ENCODE measurements around the gene ZNF701. TPM values are rescaled to one million over a fixed set of nuclear protein-coding genes. Genes with fewer than 3 reads are reported as not detected.
"Not testable (repeated sequence)": the region's sequence is repeated elsewhere in the genome, so short reads cannot be mapped to it uniquely, and the experiment has no call there.

ZNF701 gene
- total RNA-seq, 2 donors from 2014 or later = 12.7 to 13.6 TPM

- Histone ChIP-seq H3K9me3 (no peaks in the 10 kb centered on the region), H3K4me3 (no peak overlapping the region), H3K4me1 (no peaks in the 10 kb centered on the region), H3K27me3 (no peaks in the 10 kb centered on the region), H3K36me3 (peaks cover 13% of the 10 kb centered on the region), H3K27ac (no peak overlapping the region)
- DNase-seq (ENCODE audit: low spot score) = no peak
- TF ChIP-seq CTCF (IDR thresholded peaks at IDR 0.05) = no peak
Observed at GRCh38 chr19:52590728-52591127, 20.6 kb downstream of the ZNF701 start.

GRCh38 chr19:52592301-52592700 lies 22.2 kb downstream of the ZNF701 start:
- DNase-seq (ENCODE audit: low spot score) = no peak
- no peak overlapping the region for H3K4me3 ChIP-seq
- no peak for TF ChIP-seq CTCF (IDR thresholded peaks at IDR 0.05)
- H3K4me1 ChIP-seq = no peaks in the 10 kb centered on the region
- H3K9me3 ChIP-seq = no peaks in the 10 kb centered on the region
- H3K27ac ChIP-seq = no peak overlapping the region
- peaks cover 13% of the 10 kb centered on the region for H3K36me3 ChIP-seq
- no peaks in the 10 kb centered on the region for H3K27me3 ChIP-seq

- DNase-seq (ENCODE audit: low spot score); H3K9me3 ChIP-seq; H3K4me1 ChIP-seq; H3K4me3 ChIP-seq; H3K27ac ChIP-seq; H3K27me3 ChIP-seq: not testable (repeated sequence)
- peaks cover 13% of the 10 kb centered on the region for H3K36me3 ChIP-seq
Observed at GRCh38 chr19:52593441-52593840, 23.4 kb downstream of the ZNF701 start.

GRCh38 chr19:52599241-52599640 lies 29.2 kb downstream of the ZNF701 start:
- Histone ChIP-seq H3K27me3 (no peaks in the 10 kb centered on the region), H3K4me1 (peaks cover 0 to 10% of the 10 kb centered on the region in 2 donors)
- no peak for TF ChIP-seq CTCF (IDR thresholded peaks at IDR 0.05)

GRCh38 chr19:52600639-52601024 lies 30.5 kb downstream of the ZNF701 start:
- no peaks in the 10 kb centered on the region for H3K36me3 ChIP-seq
- H3K27ac ChIP-seq = peak overlapping the region; percentile 71 to 81
- no peak for TF ChIP-seq CTCF (IDR thresholded peaks at IDR 0.05)
- no peaks in the 10 kb centered on the region for H3K9me3 ChIP-seq
- H3K27me3 ChIP-seq = no peaks in the 10 kb centered on the region
- DNase-seq (ENCODE audit: low spot score) = no peak
- H3K4me1 ChIP-seq = peaks cover 0 to 10% of the 10 kb centered on the region in 2 donors
- H3K4me3 ChIP-seq = peak overlapping the region; percentile 62 to 67

More at GRCh38 chr19:52599241-52599640, 29.2 kb downstream of the ZNF701 start:
- no peaks in the 10 kb centered on the region for H3K36me3 ChIP-seq
- no peak for DNase-seq (ENCODE audit: low spot score)
- H3K9me3 ChIP-seq = no peaks in the 10 kb centered on the region
- no peak overlapping the region for H3K27ac ChIP-seq
- H3K4me3 ChIP-seq = no peak overlapping the region

GRCh38 chr19:52601025-52601973 lies 31.2 kb downstream of the ZNF701 start:
- TF ChIP-seq CTCF (IDR thresholded peaks at IDR 0.05) = peak in 1 of 2 donors; percentile 51
- Histone ChIP-seq H3K4me3 (peak overlapping the region; percentile 62 to 67), H3K27ac (peak overlapping the region; percentile 71 to 81), H3K4me1 (peaks cover 0 to 10% of the 10 kb centered on the region in 2 donors), H3K27me3 (no peaks in the 10 kb centered on the region), H3K36me3 (no peaks in the 10 kb centered on the region), H3K9me3 (no peaks in the 10 kb centered on the region)
- peak; percentile 95 for DNase-seq (ENCODE audit: low spot score)

Data from right atrium auricular region (tissue), 2 donors.